Measurements from ENCODE around the gene SUPT20HL2.
"Not testable (repeated sequence)": the region's sequence is repeated elsewhere in the genome, so short reads cannot be mapped to it uniquely, and the experiment has no call there.

SUPT20HL2 gene
- total RNA-seq, result 0 reads per million in 18 experiments

- DNase-seq, result no peak
These were observed at the start of gene SUPT20HL2 for GRCh38 chrX:24314019-24314635. TSS of gene SUPT20HL2 (minus strand) at chrX:24314069. CDS start at chrX:24313315, 754 bp downstream.

GRCh38 chrX:24362089-24362745, 48.3 kb upstream of the SUPT20HL2 start:
- not testable (repeated sequence) for DNase-seq

- DNase-seq, result no peak
These were observed 46.4 kb upstream of the SUPT20HL2 start, which contains the start of gene SUPT20HL1 for GRCh38 chrX:24360272-24360671. TSS of gene SUPT20HL1 (plus strand) at chrX:24360639. CDS start at chrX:24362761, 2,122 bp downstream.

GRCh38 chrX:24357106-24357505, 43.2 kb upstream of the SUPT20HL2 start:
- no peak for DNase-seq

DNA sequence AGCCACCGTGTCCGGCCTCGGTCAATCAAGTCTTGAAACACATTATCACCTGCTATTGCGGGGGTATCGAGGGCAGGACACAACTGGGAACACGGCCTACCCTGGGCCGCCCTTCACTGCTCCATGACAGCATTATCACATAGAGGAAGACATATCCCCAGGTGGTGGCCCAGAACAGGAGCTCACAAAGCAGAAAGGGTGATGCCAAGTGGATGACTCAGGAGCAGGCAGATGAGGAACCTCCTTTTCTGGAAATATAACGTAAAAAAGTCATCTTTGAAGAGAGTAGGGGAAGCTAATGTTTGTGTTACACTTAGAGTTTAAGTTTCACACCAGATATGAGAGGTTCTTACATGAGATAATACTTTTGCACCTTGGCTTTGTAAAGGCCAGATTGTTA, 41.2 kb upstream of the SUPT20HL2 start:
- DNase-seq, result no peak

- no peak for DNase-seq
These were observed 36.3 kb upstream of the SUPT20HL2 start for GRCh38 chrX:24350217-24350616.

- no peak for DNase-seq
These were observed 34.0 kb upstream of the SUPT20HL2 start for GRCh38 chrX:24347881-24348280.

- DNase-seq, result no peak
These were observed 29.9 kb upstream of the SUPT20HL2 start for GRCh38 chrX:24343719-24344118.

DNA sequence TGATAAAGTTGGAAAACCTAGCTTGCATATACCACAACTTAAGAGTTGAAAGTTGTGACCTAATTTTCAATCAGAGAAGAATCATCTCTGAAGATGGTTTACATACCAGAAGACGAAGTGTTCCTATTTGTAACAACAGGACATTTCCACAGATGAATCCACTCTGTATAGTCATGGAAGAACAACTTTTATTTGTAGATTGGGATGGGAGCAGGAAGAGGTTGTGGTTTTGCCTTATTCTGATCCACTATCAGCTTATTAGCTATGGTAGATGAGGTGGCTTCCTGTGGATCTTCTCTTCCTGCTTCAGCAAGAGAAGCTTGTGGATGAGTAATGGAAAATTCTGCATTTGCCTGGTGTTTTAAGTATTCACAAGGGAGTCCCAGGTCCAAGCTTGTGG, 27.9 kb upstream of the SUPT20HL2 start:
- no peak for DNase-seq

- no peak for DNase-seq
These were observed 26.6 kb upstream of the SUPT20HL2 start for GRCh38 chrX:24340501-24340900.

GRCh38 chrX:24339911-24340310, 26.0 kb upstream of the SUPT20HL2 start:
- no peak for DNase-seq

DNA sequence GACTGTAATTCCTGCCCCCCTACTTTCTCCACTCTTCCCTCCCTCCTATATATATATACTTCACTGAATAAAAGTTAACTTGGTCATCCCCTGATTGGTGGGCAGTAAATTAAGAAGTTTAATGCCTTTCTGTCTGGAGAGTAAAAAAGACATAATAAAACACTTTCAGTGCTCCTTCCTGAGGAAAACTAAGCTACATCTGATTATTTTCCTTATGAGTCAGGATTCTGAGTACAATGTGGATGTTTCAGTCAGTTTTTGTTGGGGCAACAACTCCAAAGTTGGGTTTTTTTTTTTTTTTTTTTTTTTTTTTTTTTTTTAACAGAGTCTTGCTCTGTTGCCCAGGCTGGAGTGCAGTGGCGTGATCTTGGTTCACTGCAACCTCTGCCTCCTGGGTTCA, 22.0 kb upstream of the SUPT20HL2 start:
- no peak for DNase-seq

DNA sequence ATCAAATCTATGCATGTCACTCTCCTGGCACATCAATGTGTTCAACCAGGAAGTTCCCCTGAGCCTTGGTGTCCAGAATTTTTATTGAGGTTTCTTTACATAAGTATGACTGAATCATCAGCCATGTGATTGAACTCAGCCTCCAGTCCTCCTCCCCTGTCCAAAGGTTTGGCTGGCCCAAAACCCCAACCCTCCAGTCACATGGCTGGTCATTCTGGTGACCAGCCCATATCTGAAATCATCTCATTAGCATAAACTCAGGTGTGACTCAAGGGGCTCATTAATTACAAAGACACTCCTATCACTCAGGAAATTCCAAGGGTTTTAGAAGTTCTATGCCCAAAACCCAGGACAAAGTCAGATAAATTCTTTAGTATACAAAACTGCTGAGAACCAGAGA, 20.6 kb upstream of the SUPT20HL2 start:
- no peak for DNase-seq

- no peak for DNase-seq
These were observed 19.5 kb upstream of the SUPT20HL2 start for GRCh38 chrX:24333371-24333770.

DNA sequence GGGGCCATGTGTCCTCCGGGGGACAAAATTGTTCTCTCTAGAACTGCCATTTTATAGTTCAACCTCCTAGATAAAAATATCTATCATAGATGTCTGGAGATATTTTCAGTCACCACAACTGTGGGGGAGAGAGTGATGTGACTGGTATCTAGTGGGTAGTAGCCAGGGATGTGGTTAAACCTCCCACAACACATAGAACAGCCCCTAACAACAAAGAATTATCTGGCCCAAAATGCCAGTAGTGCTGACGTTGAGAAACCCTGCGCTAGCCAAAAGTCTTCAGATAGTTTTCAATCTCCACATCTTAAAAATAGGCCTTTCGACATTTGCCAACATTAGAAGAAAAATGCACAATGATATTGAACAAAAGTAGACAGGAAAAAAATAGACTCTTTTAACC, 19.0 kb upstream of the SUPT20HL2 start:
- DNase-seq, result no peak

GRCh38 chrX:24325231-24325630, 11.4 kb upstream of the SUPT20HL2 start:
- DNase-seq, result no peak

- no peak for DNase-seq
These were observed 8.0 kb upstream of the SUPT20HL2 start for GRCh38 chrX:24321741-24322395.

- no peak for DNase-seq
These were observed 3.7 kb upstream of the SUPT20HL2 start for GRCh38 chrX:24317567-24317966.

GRCh38 chrX:24316111-24316510, 2.2 kb upstream of the SUPT20HL2 start:
- no peak for DNase-seq

DNA sequence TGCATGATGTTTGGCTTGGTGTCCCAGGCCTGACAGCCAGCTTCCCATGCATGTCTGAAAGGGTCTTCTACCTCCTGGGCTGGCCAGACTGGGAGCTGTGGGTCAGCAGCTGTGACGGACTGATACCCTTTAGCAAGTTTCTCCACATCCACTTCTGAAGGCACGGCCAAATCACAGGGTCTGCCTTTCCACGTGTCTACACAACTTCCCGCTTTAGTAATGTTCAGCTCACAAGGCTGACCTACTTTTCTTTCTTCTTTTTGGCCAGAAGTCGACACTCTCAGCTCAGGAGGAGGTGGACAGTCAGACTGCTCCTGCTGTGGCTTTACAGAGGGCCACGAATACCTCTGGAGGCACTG, 1.6 kb downstream of the SUPT20HL2 start:
- DNase-seq, result not testable (repeated sequence)

DNA sequence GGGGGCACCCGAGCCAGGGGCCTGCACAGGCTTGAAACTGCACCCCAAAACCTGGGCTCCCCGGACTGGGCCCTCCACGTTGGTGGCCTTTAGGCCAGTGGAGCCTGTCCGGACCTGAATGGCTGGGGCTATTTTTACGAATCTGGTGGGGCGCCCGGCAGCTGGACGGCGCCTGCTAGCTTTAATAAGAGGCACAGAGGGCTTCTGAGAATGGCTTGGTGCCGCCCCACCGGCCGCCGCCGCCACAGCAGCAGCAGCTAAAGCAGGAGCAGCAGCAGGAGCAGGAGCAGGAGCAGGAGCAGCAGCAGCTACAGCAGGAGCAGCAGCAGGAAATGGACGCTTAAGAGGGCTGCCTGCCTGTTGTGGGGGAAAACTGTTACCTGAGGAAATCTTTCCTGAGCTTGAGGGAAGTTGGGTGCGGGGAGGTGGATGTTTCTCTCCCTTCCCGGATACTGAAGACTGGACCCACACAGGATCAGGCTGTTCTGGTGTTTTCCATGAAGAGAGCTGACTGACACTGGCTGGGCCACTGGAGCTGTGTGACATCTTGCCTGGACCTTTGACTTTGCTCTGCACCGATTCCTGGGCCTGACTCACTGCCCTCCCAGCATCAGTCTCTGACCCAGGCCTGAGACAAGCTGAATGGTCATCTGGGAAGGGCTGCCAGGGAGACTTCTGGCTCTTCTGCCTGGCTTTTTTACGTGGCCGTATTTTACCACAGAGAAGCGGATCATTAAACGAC, 2.2 kb downstream of the SUPT20HL2 start:
- not testable (repeated sequence) for DNase-seq

- not testable (repeated sequence) for DNase-seq
These were observed 3.0 kb downstream of the SUPT20HL2 start for GRCh38 chrX:24310916-24311315.
